Brain microvascular endothelial cell (primary cell): ENCODE data around the gene LDLR.
"Not testable (repeated sequence)": the region's sequence is repeated elsewhere in the genome, so short reads cannot be mapped to it uniquely, and the experiment has no call there.

Experiments used
- DNase-seq: peaks from one replicate; pipeline ENCODE4 v3.0.0-alpha.2; 2020
- H3K27ac ChIP-seq: fragments of 250-450 bp; sonication (Bioruptor Pico); 2 replicates; pipeline ENCODE4 v1.5.1; 2020; ENCODE audit warnings: mild to moderate bottlenecking, moderate library complexity
- H3K27me3 ChIP-seq: fragments of 250-450 bp; sonication (Bioruptor Pico); replicated peaks from 2 replicates; pipeline ENCODE4 v1.5.1; 2020; ENCODE audit warnings: mild to moderate bottlenecking
- H3K36me3 ChIP-seq: fragments of 250-450 bp; sonication (Bioruptor Pico); replicated peaks from 2 replicates; pipeline ENCODE4 v1.5.1; 2020; ENCODE audit warnings: mild to moderate bottlenecking
- H3K4me3 ChIP-seq: 2 replicates; pipeline ENCODE4 v1.5.1; 2011; ENCODE audit warnings: low read depth, mild to moderate bottlenecking, control low read depth, low read length, moderate library complexity
- CTCF ChIP-seq: IDR thresholded peaks from 2 replicates; pipeline ENCODE4 v1.5.1; 2011; ENCODE audit warnings: low read depth, mild to moderate bottlenecking, moderate library complexity, low read length, control low read depth, inconsistent platforms; ENCODE audit errors: missing control alignments
- in situ Hi-C: cut with HindIII; loops from 2 replicates; pipeline ENCODE4 v1.10.0; 2017; ENCODE audit warnings: low sequenced_read_pairs, low pct_ligation_motif_present

Gene LDLR

GRCh38 chr19:11078893-11079292 is 10.4 kb upstream of the LDLR start:
- no peaks in the 10 kb centered on the region for H3K36me3 ChIP-seq
- H3K4me3 ChIP-seq = no peak overlapping the region
- TF ChIP-seq CTCF = no peak
- H3K27ac ChIP-seq = no peak overlapping the region
- H3K27me3 ChIP-seq = no peaks in the 10 kb centered on the region
- in situ Hi-C loops = no loop called here
- DNase-seq = no peak

- DNase-seq = no peak
- Histone ChIP-seq H3K36me3 (no peaks in the 10 kb centered on the region), H3K27me3 (no peaks in the 10 kb centered on the region), H3K27ac (no peak overlapping the region), H3K4me3 (no peak overlapping the region)
- in situ Hi-C loops = no loop called here
- no peak for TF ChIP-seq CTCF
Observed at GRCh38 chr19:11079999-11080398, 9.3 kb upstream of the LDLR start.

- no peak for TF ChIP-seq CTCF
- Histone ChIP-seq H3K36me3 (peaks cover 9% of the 10 kb centered on the region), H3K27ac (peak overlapping the region; percentile 91), H3K4me3 (no peak overlapping the region), H3K27me3 (no peaks in the 10 kb centered on the region)
- no peak for DNase-seq
- in situ Hi-C loops = no loop called here
Observed at GRCh38 chr19:11087870-11088505, 1.3 kb upstream of the LDLR start.

- peaks cover 9% of the 10 kb centered on the region for H3K36me3 ChIP-seq
- H3K27me3 ChIP-seq = no peaks in the 10 kb centered on the region
- TF ChIP-seq CTCF = no peak
- H3K27ac ChIP-seq = peak overlapping the region; percentile 91
- no peak for DNase-seq
- peak overlapping the region; percentile 98 for H3K4me3 ChIP-seq
- in situ Hi-C loops = no loop called here
Observed at GRCh38 chr19:11088506-11089253, 583 bp upstream of the LDLR start.

GRCh38 chr19:11090014-11090263 is 676 bp downstream of the LDLR start:
- H3K27me3 ChIP-seq, DNase-seq, in situ Hi-C loops: not testable (repeated sequence)
- peak overlapping the region; percentile 98 for H3K4me3 ChIP-seq
- H3K36me3 ChIP-seq = peaks cover 17% of the 10 kb centered on the region
- H3K27ac ChIP-seq = peak overlapping the region; percentile 91

GRCh38 chr19:11090264-11090996 is 1.2 kb downstream of the LDLR start:
- Histone ChIP-seq H3K36me3 (peaks cover 19% of the 10 kb centered on the region), H3K27me3 (no peaks in the 10 kb centered on the region)

More at GRCh38 chr19:11090264-11090996, 1.2 kb downstream of the LDLR start:
- DNase-seq = peak; percentile 95
- Histone ChIP-seq H3K27ac (peak overlapping the region; percentile 91), H3K4me3 (peak overlapping the region; percentile 98)
- in situ Hi-C loops = no loop called here
- TF ChIP-seq CTCF = peak; percentile 4
